Activated CD4-positive, alpha-beta T cell treated with anti-CD3 and anti-CD28 coated beads, Interleukin-2, Interleukin-4, amounts not matched to agents 100 ng/mL and 50 ng/mL, durations not matched to agents 16 hours and 8 hours (primary cell): ENCODE results near the gene SF3B5.
"Not testable (repeated sequence)": the region's sequence is repeated elsewhere in the genome, so short reads cannot be mapped to it uniquely, and the experiment has no call there.

Experiments used
- DNase-seq: peaks from one replicate; pipeline ENCODE4 v3.0.0-alpha.2; 2020; ENCODE audit warnings: low spot score

SF3B5 gene

GRCh38 chr6:144095134-144096002, at the start of gene SF3B5:
TSS of gene SF3B5 (minus strand) at chr6:144095573. CDS start at chr6:144095497, 76 bp downstream.
- peak; percentile 99 for DNase-seq

DNA sequence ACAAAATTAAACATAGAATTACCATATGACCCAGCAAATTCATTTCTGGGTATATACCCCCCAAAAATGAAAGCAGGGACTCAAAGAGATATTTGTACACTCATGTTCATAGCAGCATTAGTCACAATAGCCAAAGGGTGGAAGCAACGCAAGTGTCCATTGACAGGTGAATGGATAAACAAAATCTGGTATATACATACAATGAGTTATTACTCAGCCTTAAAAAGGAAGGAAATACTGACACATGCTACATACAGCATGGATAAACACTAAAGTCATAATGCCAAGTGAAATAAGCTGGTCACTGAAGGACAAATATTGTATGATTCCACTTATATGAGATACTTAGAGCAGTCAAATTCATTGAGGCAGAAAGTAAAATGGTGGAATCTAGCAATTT, 49.6 kb upstream of the SF3B5 start:
- no peak for DNase-seq

GRCh38 chr6:144143878-144144277, 48.5 kb upstream of the SF3B5 start:
- DNase-seq = no peak

DNA sequence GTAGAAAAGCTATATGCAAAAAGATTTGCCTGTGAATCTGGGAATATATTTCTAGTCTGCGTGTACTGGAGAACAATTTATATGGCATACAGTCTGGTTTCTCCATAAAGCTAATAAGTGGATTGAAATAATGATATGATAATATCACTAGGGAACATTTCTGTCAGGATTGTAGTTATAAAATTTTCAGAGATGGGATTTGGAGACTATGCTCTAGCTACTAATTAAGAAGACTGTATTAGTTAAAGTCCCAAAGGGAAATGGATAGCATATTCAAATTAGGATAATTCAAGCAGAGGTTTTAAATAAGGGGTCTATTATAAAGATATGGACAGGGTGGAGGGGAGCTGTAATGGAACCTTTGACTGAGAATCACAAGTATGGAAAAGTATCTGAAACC, 47.7 kb upstream of the SF3B5 start:
- DNase-seq = no peak

DNA sequence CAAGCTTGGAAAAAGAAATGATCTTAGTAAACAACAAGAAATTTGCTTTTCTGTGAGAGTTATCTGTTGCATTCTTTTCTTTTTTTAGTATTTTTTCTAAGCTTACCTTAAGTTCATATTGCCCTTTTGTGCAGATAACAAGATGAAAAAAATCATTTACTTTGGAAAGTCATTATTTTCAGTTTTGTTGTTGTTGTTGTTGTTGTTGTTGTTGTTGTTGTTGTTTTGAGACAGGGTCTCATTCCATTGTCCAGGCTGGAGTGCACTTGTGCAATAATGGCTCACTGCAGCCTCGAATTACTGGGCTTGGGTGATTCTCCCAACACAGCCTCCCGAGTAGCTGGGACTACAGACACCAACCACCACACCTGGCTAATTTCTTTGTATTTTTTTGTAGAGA, 46.1 kb upstream of the SF3B5 start:
- DNase-seq = no peak

GRCh38 chr6:144140867-144141266, 45.5 kb upstream of the SF3B5 start:
- DNase-seq = no peak

DNA sequence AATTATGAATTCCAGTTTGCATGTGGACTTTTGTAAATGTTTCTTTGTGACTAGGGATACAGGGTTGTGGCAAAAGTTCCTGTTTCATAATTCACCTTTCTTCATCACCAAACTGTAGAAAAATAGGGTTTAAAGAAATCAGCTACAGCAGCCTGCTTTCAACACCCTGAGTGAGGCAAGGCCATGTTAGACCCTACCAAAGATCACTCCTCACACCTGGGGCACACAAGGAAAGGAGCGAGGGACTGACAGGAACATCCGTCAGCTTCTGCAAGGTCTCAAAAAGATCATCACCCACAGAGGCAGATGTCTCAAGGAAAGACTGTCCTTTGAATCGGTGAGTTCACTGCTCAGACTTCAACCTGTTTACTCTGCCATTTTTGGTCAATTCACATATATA, 44.4 kb upstream of the SF3B5 start:
- DNase-seq = no peak

DNA sequence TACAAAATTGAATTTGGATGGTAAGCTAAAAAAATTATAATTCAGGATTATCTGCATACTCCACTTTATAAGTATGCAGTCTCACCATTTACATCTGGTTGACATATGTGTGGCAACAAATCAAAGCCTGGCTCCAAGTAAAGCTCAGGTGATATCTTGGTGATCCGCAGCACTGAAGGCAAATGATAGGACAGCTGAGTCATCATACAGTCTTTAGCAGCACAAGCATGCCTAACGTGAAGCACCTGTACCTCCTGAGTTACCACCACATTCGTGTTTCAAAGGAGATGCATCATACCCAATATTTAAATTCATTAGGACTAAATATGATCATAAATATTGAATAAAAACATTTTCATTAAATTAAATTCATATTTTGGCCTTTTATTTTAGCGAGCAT, 43.2 kb upstream of the SF3B5 start:
- DNase-seq = no peak

- no peak for DNase-seq
Measured at GRCh38 chr6:144134737-144135136, 39.4 kb upstream of the SF3B5 start.

DNA sequence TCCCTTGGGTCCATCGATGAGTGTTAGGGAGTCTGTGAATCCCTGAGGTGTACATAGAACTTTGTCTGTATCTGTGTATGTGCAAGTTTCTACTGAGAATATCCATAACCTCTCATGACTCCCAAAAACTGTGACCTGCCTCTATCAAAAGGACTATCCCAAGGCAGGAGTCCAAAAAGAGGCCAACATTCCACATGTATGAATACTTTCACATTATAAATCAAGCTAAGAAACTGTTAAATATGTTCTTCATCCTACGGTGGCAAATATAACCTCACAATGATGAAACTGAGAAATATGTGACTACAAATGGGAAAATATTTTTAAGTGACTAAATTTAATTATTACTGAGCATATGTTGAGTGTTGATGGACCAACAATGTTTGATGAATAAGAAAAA, 38.8 kb upstream of the SF3B5 start:
- DNase-seq = no peak

GRCh38 chr6:144133225-144133821, 38.0 kb upstream of the SF3B5 start:
- no peak for DNase-seq

GRCh38 chr6:144132167-144132690, 36.9 kb upstream of the SF3B5 start:
- DNase-seq = not testable (repeated sequence)

DNA sequence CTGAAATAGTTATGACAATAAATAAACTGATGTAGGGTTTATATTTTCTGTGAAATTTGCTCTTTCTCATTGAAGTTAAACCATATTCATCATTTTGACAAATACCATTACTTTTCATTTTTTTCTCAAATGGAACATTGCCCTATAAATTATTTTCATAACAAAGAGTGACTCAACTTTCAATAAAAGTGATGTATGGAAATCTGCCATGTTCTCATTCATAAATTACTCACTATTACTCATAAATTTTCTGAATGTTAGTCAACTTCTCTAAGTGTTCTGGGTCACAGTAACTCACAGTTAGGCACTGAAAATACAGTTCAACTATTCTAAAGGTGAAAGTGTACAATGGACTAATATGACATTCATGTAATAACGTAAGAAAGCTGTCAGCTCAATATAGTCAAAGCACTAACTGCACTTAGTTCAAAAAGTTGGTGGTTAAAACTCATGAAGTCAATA, 35.9 kb upstream of the SF3B5 start:
- DNase-seq = peak; percentile 80

GRCh38 chr6:144129469-144129868, 34.1 kb upstream of the SF3B5 start:
- no peak for DNase-seq

DNA sequence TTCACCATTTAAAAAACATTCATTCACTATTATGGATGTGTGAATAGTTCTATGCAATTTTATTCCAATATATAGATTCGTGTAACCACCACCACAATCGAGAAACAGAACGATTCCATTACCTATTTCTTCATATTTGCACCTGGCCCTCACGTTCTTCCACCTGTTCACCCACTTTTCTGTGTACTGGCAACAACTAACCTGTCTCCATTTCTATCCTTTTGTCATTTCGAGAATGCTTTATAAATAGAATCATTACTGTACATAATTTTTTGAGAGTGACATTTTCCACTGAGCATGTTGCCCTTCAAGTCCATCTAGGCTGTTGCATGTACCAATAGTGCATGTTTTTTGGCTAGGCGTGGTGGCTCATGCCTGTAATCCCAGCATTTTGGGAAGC, 31.7 kb upstream of the SF3B5 start:
- DNase-seq = no peak

DNA sequence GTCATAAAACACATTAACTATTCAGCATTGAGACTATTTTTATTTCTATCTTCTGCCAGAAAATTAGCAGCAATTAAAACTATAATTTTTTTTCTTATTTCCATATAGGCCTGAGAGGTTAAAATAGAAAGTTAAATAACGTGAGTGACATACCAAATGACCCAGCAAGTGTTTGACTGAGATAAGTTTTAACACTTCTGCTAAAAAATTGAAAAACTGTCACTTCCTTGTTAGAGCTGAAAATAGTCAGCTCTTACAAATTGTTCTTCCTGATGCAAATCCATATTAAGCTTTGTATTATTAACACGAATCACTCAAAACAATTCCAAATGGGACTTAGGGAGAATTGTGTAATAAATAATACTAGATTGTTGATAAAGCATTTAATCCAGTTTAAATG, 28.5 kb upstream of the SF3B5 start:
- no peak for DNase-seq

DNA sequence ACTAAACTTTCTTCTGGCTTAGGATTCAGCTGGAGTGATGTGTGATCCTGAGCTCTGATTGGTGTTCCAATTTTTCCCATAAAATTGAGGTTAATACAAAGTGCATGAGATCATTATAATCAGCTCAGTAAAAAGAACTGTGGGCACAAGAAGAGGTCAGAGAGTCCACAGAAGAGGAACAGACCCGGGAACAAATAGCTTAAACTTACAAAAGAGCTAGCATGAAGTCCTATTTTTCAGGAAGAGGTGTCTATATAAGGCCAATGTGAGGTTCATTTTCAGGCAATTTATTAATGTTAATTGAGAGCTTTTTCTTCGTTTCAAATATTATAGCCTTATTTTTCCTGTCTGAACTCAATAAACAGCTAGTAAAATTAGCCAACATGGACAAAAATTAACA, 28.0 kb upstream of the SF3B5 start:
- no peak for DNase-seq

- DNase-seq = no peak
Measured at GRCh38 chr6:144122861-144123260, 27.5 kb upstream of the SF3B5 start.

GRCh38 chr6:144119376-144119775, 24.0 kb upstream of the SF3B5 start:
- DNase-seq = no peak

- no peak for DNase-seq
Measured at GRCh38 chr6:144115219-144115618, 19.8 kb upstream of the SF3B5 start.

DNA sequence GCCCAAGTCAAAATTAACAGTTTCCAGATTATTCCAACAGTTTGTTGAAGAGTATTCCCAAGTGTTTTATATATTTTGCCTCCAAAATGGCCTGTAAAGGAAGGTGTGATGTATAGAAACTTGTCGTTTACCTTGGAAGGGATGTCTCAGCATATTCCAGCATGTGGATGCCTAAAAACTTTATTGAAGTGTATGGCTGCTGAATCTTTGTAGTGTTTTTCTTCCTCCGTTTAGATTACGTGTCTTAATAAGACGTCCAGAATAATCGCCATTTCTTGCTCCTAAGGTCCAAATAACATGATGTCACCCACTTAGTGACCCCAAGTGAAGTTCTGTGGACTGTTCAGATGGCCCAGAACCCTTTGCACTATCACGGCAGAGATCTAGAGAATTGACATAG, 18.0 kb upstream of the SF3B5 start:
- DNase-seq = no peak

- no peak for DNase-seq
Measured at GRCh38 chr6:144110210-144110609, 14.8 kb upstream of the SF3B5 start.

DNA sequence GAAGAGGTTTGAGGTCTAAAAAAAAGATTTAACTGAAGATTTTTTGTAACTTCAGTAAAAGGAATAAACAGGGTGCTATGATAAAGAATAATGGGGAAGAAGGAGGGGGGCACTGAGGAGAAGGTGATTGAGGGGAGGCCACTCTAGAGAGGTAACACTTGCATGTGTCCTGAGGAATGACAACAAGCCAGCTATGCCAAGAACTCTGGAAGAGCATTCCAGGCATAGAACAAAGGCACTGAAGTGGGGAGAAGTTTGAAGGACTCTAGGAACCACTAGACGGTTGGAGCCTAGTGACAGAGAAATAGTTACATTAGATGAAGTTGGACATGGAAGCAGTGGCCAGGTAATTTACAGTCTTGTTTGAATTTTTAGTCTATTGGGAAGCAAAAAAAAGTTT, 10.8 kb upstream of the SF3B5 start:
- no peak for DNase-seq
